Mammary epithelial cell (primary cell): ENCODE measurements around the gene DUSP15.

ENCODE experiments used
- CTCF ChIP-seq, 2 donors: IDR thresholded peaks in 1 of 2; conservative IDR thresholded peaks in 1 of 2; 2 replicates each; pipeline ENCODE4 v1.5.1; 2011 to 2012; ENCODE audit warnings: inconsistent platforms in 2 of 2, low read length in 2 of 2, mild to moderate bottlenecking in 2 of 2, control low read depth in 1 of 2, low read depth in 1 of 2; ENCODE audit not compliant: insufficient read depth in 1 of 2; ENCODE audit errors: extremely low read depth in 1 of 2
- EZH2 ChIP-seq: IDR thresholded peaks from 2 replicates; pipeline ENCODE4 v1.6.1; 2012; ENCODE audit warnings: low read length, inconsistent platforms, borderline replicate concordance

- no peak for TF ChIP-seq CTCF (conservative IDR thresholded peaks at IDR 0.05 in 1 of 2, IDR thresholded peaks at IDR 0.05 in 1 of 2; ENCODE audit: extremely low read depth in 1 of 2, insufficient read depth in 1 of 2, low read depth in 1 of 2, low read length in 2 of 2)
- no peak for TF ChIP-seq EZH2
Measured at GRCh38 chr20:31890646-31891045, 20.3 kb upstream of the DUSP15 start.
